CD4-positive, alpha-beta memory T cell (primary cell): ENCODE results near the gene SHANK3. TPM values are rescaled to one million over a fixed set of nuclear protein-coding genes. Genes with fewer than 3 reads are reported as not detected.

Source experiments
- CTCF ChIA-PET: fragments of 350-600 bp; sonication (Branson Sonifier 250); formaldehyde crosslinking; loops from one replicate; lab custom pipeline; 2021; ENCODE audit warnings: inconsistent platforms; ENCODE audit not compliant: partially characterized antibody; lab: Charles Lee
- POLR2A ChIA-PET: fragments of 350-600 bp; sonication (Branson Sonifier 250); formaldehyde crosslinking; loops from one replicate; lab custom pipeline; 2021; ENCODE audit not compliant: partially characterized antibody; lab: Charles Lee
- DNase-seq, 5 donors: peaks; one replicate each; pipeline versions ENCODE4 v3.0.0 to v3.0.0-alpha.2; 2020 to 2022; ENCODE audit warnings: mixed read lengths in 1 of 5
- H3K27ac ChIP-seq: one replicate; pipeline ENCODE4 v1.7.0; 2013; ENCODE audit warnings: low read depth, low read length
- H3K27me3 ChIP-seq: 2 replicates; pipeline ENCODE4 v1.7.0; 2013; ENCODE audit warnings: mild to moderate bottlenecking, low read length, moderate library complexity; ENCODE audit not compliant: insufficient read depth
- H3K36me3 ChIP-seq: 2 replicates; pipeline ENCODE4 v1.7.0; 2013; ENCODE audit warnings: mild to moderate bottlenecking, low read length, moderate library complexity; ENCODE audit not compliant: insufficient read depth
- H3K4me1 ChIP-seq: 2 replicates; pipeline ENCODE4 v1.7.0; 2013; ENCODE audit warnings: mild to moderate bottlenecking, low read length, moderate library complexity; ENCODE audit not compliant: insufficient read depth
- H3K4me3 ChIP-seq, 2 donors: one replicate each; pipeline ENCODE4 v1.7.0; 2013; ENCODE audit warnings: low read length in 2 of 2, mild to moderate bottlenecking in 1 of 2
- H3K9me3 ChIP-seq, 2 donors: one replicate each; pipeline ENCODE4 v1.7.0; 2013; ENCODE audit warnings: low read length in 2 of 2, control low read depth in 1 of 2; ENCODE audit not compliant: control insufficient read depth in 1 of 2
- H3K27ac Mint-ChIP-seq, 7 donors: one replicate each; pipeline ENCODE4 v1.8.0; 2020 to 2021; ENCODE audit warnings: mixed read lengths in 7 of 7, mild to moderate bottlenecking in 6 of 7, inconsistent platforms in 3 of 7, moderate library complexity in 3 of 7
- H3K27me3 Mint-ChIP-seq, 2 donors: one replicate each; pipeline ENCODE4 v1.8.0; 2020 to 2021; ENCODE audit warnings: mixed read lengths in 2 of 2
- H3K36me3 Mint-ChIP-seq, 2 donors: one replicate each; pipeline ENCODE4 v1.8.0; 2020 to 2021; ENCODE audit warnings: mixed read lengths in 2 of 2, inconsistent platforms in 1 of 2, mild to moderate bottlenecking in 1 of 2
- H3K4me1 Mint-ChIP-seq, 4 donors: one replicate each; pipeline ENCODE4 v1.8.0; 2020 to 2021; ENCODE audit warnings: mixed read lengths in 4 of 4, mild to moderate bottlenecking in 1 of 4
- H3K4me3 Mint-ChIP-seq, 8 donors: one replicate each; pipeline ENCODE4 v1.8.0; 2020 to 2021; ENCODE audit warnings: mixed read lengths in 8 of 8, mild to moderate bottlenecking in 7 of 8, moderate library complexity in 6 of 8, inconsistent platforms in 3 of 8
- H3K9me3 Mint-ChIP-seq, 8 donors: one replicate each; pipeline ENCODE4 v1.8.0; 2020 to 2021; ENCODE audit warnings: mixed read lengths in 8 of 8, mild to moderate bottlenecking in 5 of 8, inconsistent platforms in 3 of 8, moderate library complexity in 1 of 8
- intact Hi-C: fragments of 100-400 bp; cut with micrococcal nuclease; formaldehyde crosslinking; loops from one replicate; pipeline ENCODE4 v1.15.1; 2023
- polyA plus RNA-seq, 2 donors: library from polyadenylated mRNA; unstranded; fragments of 300-500 nt; fragmentation: Illumina TruSeq; gene quantifications; one replicate each; pipeline ENCODE4 v1.2.3, GENCODE V29; 2021
- total RNA-seq, 2 experiments: library from RNA; stranded (reverse); gene quantifications; one replicate each; pipeline ENCODE4 v1.2.3, GENCODE V29; 2021

SHANK3 gene
- total and polyA plus RNA-seq, 4 experiments from 2014 or later: not detected

GRCh38 chr22:50711446-50712340 lies 39.1 kb downstream of the SHANK3 start:
- DNase-seq: no peak
- no peak overlapping the region for H3K4me3 Mint-ChIP-seq
- peaks cover 3 to 4% of the 10 kb centered on the region in 2 donors for H3K27me3 Mint-ChIP-seq
- no peaks in the 10 kb centered on the region for H3K36me3 ChIP-seq
- H3K4me1 ChIP-seq: no peaks in the 10 kb centered on the region
- intact Hi-C loops: no loop called here
- CTCF ChIA-PET: no interaction called here
- POLR2A ChIA-PET: no interaction called here
- H3K27me3 ChIP-seq: no peaks in the 10 kb centered on the region
- no peak overlapping the region for H3K4me3 ChIP-seq
- H3K9me3 Mint-ChIP-seq: no peaks in the 10 kb centered on the region
- H3K36me3 Mint-ChIP-seq: no peaks in the 10 kb centered on the region
- no peak overlapping the region for H3K27ac ChIP-seq
- H3K9me3 ChIP-seq: no peaks in the 10 kb centered on the region
- no peak overlapping the region for H3K27ac Mint-ChIP-seq
- H3K4me1 Mint-ChIP-seq: no peaks in the 10 kb centered on the region

DNA sequence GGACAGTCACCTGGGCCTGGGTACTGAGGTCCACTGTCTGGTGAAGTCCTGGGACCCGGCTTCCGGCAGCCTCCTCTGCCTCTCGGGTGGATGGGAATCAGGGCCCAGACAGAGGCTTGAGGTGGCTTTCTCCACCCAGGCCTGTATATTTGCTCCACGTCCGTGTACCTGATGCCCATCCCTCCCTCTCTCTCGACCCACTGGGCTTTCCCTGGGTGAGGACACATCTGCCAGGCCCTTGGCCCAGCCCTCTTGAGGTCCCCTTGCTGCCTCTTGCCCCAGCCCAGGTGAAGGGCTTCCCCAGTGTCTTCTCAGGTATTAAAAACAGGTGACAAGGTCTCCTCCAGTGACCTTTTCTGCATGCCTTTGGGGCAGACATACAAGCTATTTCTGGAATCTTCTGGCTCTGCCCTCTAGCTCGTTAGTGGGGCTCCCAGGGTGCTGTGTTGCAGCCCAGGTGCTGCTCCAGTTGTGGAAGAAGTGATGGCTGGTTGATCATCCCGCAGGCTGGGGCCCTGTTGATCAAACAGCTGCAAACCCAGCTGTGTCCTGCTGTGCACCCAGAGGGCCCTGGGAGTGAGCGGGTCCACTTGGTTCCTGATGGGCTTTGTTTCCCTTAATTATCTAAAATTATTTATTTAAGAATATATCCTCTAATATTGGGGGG lies 39.9 kb downstream of the SHANK3 start:
- Histone ChIP-seq H3K36me3 (no peaks in the 10 kb centered on the region), H3K27ac (no peak overlapping the region), H3K4me3 (no peak overlapping the region), H3K27me3 (no peaks in the 10 kb centered on the region), H3K4me1 (no peaks in the 10 kb centered on the region), H3K9me3 (no peaks in the 10 kb centered on the region)
- ChIA-PET POLR2A (no interaction called here), CTCF (no interaction called here)
- H3K4me1 Mint-ChIP-seq: no peaks in the 10 kb centered on the region
- intact Hi-C loops: no loop called here
- no peak overlapping the region for H3K4me3 Mint-ChIP-seq
- H3K36me3 Mint-ChIP-seq: no peaks in the 10 kb centered on the region
- H3K27me3 Mint-ChIP-seq: peaks cover 3 to 4% of the 10 kb centered on the region in 2 donors
- H3K27ac Mint-ChIP-seq: no peak overlapping the region
- no peaks in the 10 kb centered on the region for H3K9me3 Mint-ChIP-seq
- DNase-seq: no peak

DNA sequence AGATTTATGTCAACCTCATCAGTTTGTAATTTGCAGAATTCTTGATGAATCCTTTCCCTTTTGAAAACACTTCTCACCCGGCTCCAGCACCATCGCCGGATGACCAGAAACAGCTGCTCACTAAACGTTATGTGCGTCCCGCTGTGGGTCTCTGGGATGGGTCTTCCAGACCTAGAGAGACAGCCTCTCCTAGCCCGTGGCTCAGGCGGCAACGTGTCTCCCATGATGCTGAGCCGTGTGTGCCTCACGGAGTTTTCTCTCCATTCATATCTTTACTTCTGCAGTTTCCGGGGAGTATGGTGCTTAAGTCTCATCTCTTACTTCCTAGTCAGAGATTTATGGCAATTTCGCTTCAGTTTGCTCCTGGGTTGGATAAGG lies 40.4 kb downstream of the SHANK3 start:
- Histone ChIP-seq H3K27ac (no peak overlapping the region), H3K4me1 (no peaks in the 10 kb centered on the region), H3K27me3 (no peaks in the 10 kb centered on the region), H3K36me3 (no peaks in the 10 kb centered on the region), H3K9me3 (no peaks in the 10 kb centered on the region), H3K4me3 (no peak overlapping the region)
- no peak overlapping the region for H3K4me3 Mint-ChIP-seq
- H3K27ac Mint-ChIP-seq: peak overlapping the region in 1 of 7 donors; percentile 7
- no peaks in the 10 kb centered on the region for H3K9me3 Mint-ChIP-seq
- intact Hi-C loops: no loop called here
- ChIA-PET CTCF (no interaction called here), POLR2A (no interaction called here)
- H3K4me1 Mint-ChIP-seq: no peaks in the 10 kb centered on the region
- H3K36me3 Mint-ChIP-seq: no peaks in the 10 kb centered on the region
- peaks cover 3 to 4% of the 10 kb centered on the region in 2 donors for H3K27me3 Mint-ChIP-seq
- no peak for DNase-seq

- Mint-ChIP-seq H3K27me3 (peaks cover 1 to 3% of the 10 kb centered on the region in 2 donors), H3K4me1 (no peaks in the 10 kb centered on the region), H3K27ac (peak overlapping the region in 1 of 7 donors; percentile 80), H3K4me3 (no peak overlapping the region), H3K9me3 (no peaks in the 10 kb centered on the region), H3K36me3 (no peaks in the 10 kb centered on the region)
- ChIA-PET POLR2A (no interaction called here), CTCF (no interaction called here)
- Histone ChIP-seq H3K36me3 (no peaks in the 10 kb centered on the region), H3K27me3 (no peaks in the 10 kb centered on the region), H3K27ac (no peak overlapping the region), H3K4me1 (no peaks in the 10 kb centered on the region), H3K9me3 (no peaks in the 10 kb centered on the region), H3K4me3 (no peak overlapping the region)
- DNase-seq: no peak
- intact Hi-C loops: no loop called here
Observed at GRCh38 chr22:50713571-50714056, 41.0 kb downstream of the SHANK3 start.

- CTCF ChIA-PET: no interaction called here
- H3K27me3 Mint-ChIP-seq: peaks cover under 1 to 1% of the 10 kb centered on the region in 2 donors
Observed at GRCh38 chr22:50714150-50714549, 41.5 kb downstream of the SHANK3 start.

GRCh38 chr22:50714631-50715179 lies 42.1 kb downstream of the SHANK3 start:
- Mint-ChIP-seq H3K4me1 (no peaks in the 10 kb centered on the region), H3K4me3 (no peak overlapping the region), H3K27ac (no peak overlapping the region), H3K9me3 (no peaks in the 10 kb centered on the region), H3K27me3 (peaks cover 0 to 1% of the 10 kb centered on the region in 2 donors), H3K36me3 (no peaks in the 10 kb centered on the region)
- Histone ChIP-seq H3K27ac (no peak overlapping the region), H3K27me3 (no peaks in the 10 kb centered on the region), H3K36me3 (no peaks in the 10 kb centered on the region), H3K4me3 (no peak overlapping the region), H3K9me3 (no peaks in the 10 kb centered on the region), H3K4me1 (no peaks in the 10 kb centered on the region)
- intact Hi-C loops: no loop called here
- no peak for DNase-seq
- ChIA-PET POLR2A (no interaction called here), CTCF (no interaction called here)

More at GRCh38 chr22:50714150-50714549, 41.5 kb downstream of the SHANK3 start:
- intact Hi-C loops: no loop called here
- H3K36me3 ChIP-seq: no peaks in the 10 kb centered on the region
- Mint-ChIP-seq H3K4me1 (no peaks in the 10 kb centered on the region), H3K4me3 (no peak overlapping the region), H3K36me3 (no peaks in the 10 kb centered on the region), H3K27ac (peak overlapping the region in 2 of 7 donors; percentile 72 to 80), H3K9me3 (no peaks in the 10 kb centered on the region)
- no peaks in the 10 kb centered on the region for H3K4me1 ChIP-seq
- no peaks in the 10 kb centered on the region for H3K9me3 ChIP-seq
- H3K4me3 ChIP-seq: no peak overlapping the region
- POLR2A ChIA-PET: no interaction called here
- no peak overlapping the region for H3K27ac ChIP-seq
- no peaks in the 10 kb centered on the region for H3K27me3 ChIP-seq
- DNase-seq: no peak

GRCh38 chr22:50715250-50715649 lies 42.6 kb downstream of the SHANK3 start:
- Histone ChIP-seq H3K36me3 (no peaks in the 10 kb centered on the region), H3K27me3 (no peaks in the 10 kb centered on the region), H3K27ac (no peak overlapping the region), H3K4me3 (no peak overlapping the region), H3K4me1 (no peaks in the 10 kb centered on the region), H3K9me3 (no peaks in the 10 kb centered on the region)
- no peaks in the 10 kb centered on the region for H3K36me3 Mint-ChIP-seq
- intact Hi-C loops: no loop called here
- H3K9me3 Mint-ChIP-seq: no peaks in the 10 kb centered on the region
- CTCF ChIA-PET: no interaction called here
- POLR2A ChIA-PET: no interaction called here
- peaks cover 0 to 1% of the 10 kb centered on the region in 2 donors for H3K27me3 Mint-ChIP-seq
- H3K4me1 Mint-ChIP-seq: no peaks in the 10 kb centered on the region
- no peak overlapping the region for H3K4me3 Mint-ChIP-seq
- DNase-seq: no peak
- H3K27ac Mint-ChIP-seq: no peak overlapping the region
